Measurements from ENCODE around the gene DHFR. TPM values are rescaled to one million over a fixed set of nuclear protein-coding genes. Genes with fewer than 3 reads are reported as not detected.
"Not testable (repeated sequence)": the region's sequence is repeated elsewhere in the genome, so short reads cannot be mapped to it uniquely, and the experiment has no call there.

Gene DHFR
- total RNA-seq, 1 experiment from 2014 or later = 125 TPM

- intact Hi-C loops (cut with micrococcal nuclease; ENCODE audit: unreplicated experiment) = no loop called here
- no TSS peak for BruUV-seq (replicated peaks)
- no peak for TF ChIP-seq EZH2 (IDR thresholded peaks at IDR 0.05; ENCODE audit: borderline replicate concordance, low read depth, low read length, poor library complexity, severe bottlenecking)
- DNase-seq (ENCODE audit: low spot score) = no peak
- ChIA-PET POLR2A (ENCODE audit: low non-redundant PET) (no interaction called here), CTCF (no interaction called here)
- Histone ChIP-seq H3K36me3 (ENCODE audit: insufficient read depth, low read length, poor library complexity, severe bottlenecking) (no peaks in the 10 kb centered on the region), H3K4me1 (ENCODE audit: insufficient read depth, low read length, poor library complexity, severe bottlenecking) (no peaks in the 10 kb centered on the region), H3K27me3 (replicated peaks; ENCODE audit: insufficient read depth, low read depth, low read length, poor library complexity) (no peaks in the 10 kb centered on the region), H3K27ac (ENCODE audit: low read depth, low read length, poor library complexity, severe bottlenecking) (no peak overlapping the region), H3K4me3 (ENCODE audit: low read depth, low read length, poor library complexity, severe bottlenecking) (no peak overlapping the region), H3K9me3 (ENCODE audit: low read depth, low read length, poor library complexity, severe bottlenecking) (no peaks in the 10 kb centered on the region)
Measured at GRCh38 chr5:80588858-80589540, 65.8 kb downstream of the DHFR start.

GRCh38 chr5:80584770-80585169, 70.0 kb downstream of the DHFR start:
- BruUV-seq (replicated peaks) = no TSS peak
- H3K27ac ChIP-seq (ENCODE audit: low read depth, low read length, poor library complexity, severe bottlenecking) = no peak overlapping the region
- TF ChIP-seq CTCF (conservative IDR thresholded peaks at IDR 0.05; ENCODE audit: low read depth, low read length) = no peak
- TF ChIP-seq EZH2 (IDR thresholded peaks at IDR 0.05; ENCODE audit: borderline replicate concordance, low read depth, low read length, poor library complexity, severe bottlenecking) = no peak
- no peaks in the 10 kb centered on the region for H3K4me1 ChIP-seq (ENCODE audit: insufficient read depth, low read length, poor library complexity, severe bottlenecking)
- POLR2A ChIA-PET (ENCODE audit: low non-redundant PET) = no interaction called here
- no peak for DNase-seq (ENCODE audit: low spot score)
- no peaks in the 10 kb centered on the region for H3K27me3 ChIP-seq (replicated peaks; ENCODE audit: insufficient read depth, low read depth, low read length, poor library complexity)
- intact Hi-C loops (cut with micrococcal nuclease; ENCODE audit: unreplicated experiment) = no loop called here
- CTCF ChIA-PET = no interaction called here
- no peaks in the 10 kb centered on the region for H3K9me3 ChIP-seq (ENCODE audit: low read depth, low read length, poor library complexity, severe bottlenecking)
- no peak overlapping the region for H3K4me3 ChIP-seq (ENCODE audit: low read depth, low read length, poor library complexity, severe bottlenecking)
- H3K36me3 ChIP-seq (ENCODE audit: insufficient read depth, low read length, poor library complexity, severe bottlenecking) = no peaks in the 10 kb centered on the region

- DNase-seq (ENCODE audit: low spot score); H3K9me3 ChIP-seq (ENCODE audit: low read depth, low read length, poor library complexity, severe bottlenecking); H3K4me3 ChIP-seq (ENCODE audit: low read depth, low read length, poor library complexity, severe bottlenecking); POLR2A ChIA-PET (ENCODE audit: low non-redundant PET); H3K27me3 ChIP-seq (replicated peaks; ENCODE audit: insufficient read depth, low read depth, low read length, poor library complexity); BruUV-seq (replicated peaks); H3K36me3 ChIP-seq (ENCODE audit: insufficient read depth, low read length, poor library complexity, severe bottlenecking); H3K4me1 ChIP-seq (ENCODE audit: insufficient read depth, low read length, poor library complexity, severe bottlenecking); H3K27ac ChIP-seq (ENCODE audit: low read depth, low read length, poor library complexity, severe bottlenecking); intact Hi-C loops (cut with micrococcal nuclease; ENCODE audit: unreplicated experiment); CTCF ChIA-PET: not testable (repeated sequence)
Measured at GRCh38 chr5:80580291-80580690, 74.5 kb downstream of the DHFR start.

- H3K27ac ChIP-seq (ENCODE audit: low read depth, low read length, poor library complexity, severe bottlenecking) = no peak overlapping the region
- no TSS peak for BruUV-seq (replicated peaks)
- DNase-seq (ENCODE audit: low spot score) = no peak
- POLR2A ChIA-PET (ENCODE audit: low non-redundant PET) = no interaction called here
- H3K9me3 ChIP-seq (ENCODE audit: low read depth, low read length, poor library complexity, severe bottlenecking) = no peaks in the 10 kb centered on the region
- CTCF ChIA-PET = no interaction called here
- TF ChIP-seq CTCF (conservative IDR thresholded peaks at IDR 0.05; ENCODE audit: low read depth, low read length) (no peak), EZH2 (IDR thresholded peaks at IDR 0.05; ENCODE audit: borderline replicate concordance, low read depth, low read length, poor library complexity, severe bottlenecking) (no peak)
- H3K27me3 ChIP-seq (replicated peaks; ENCODE audit: insufficient read depth, low read depth, low read length, poor library complexity) = peaks cover 21% of the 10 kb centered on the region
- intact Hi-C loops (cut with micrococcal nuclease; ENCODE audit: unreplicated experiment) = no loop called here
- no peak overlapping the region for H3K4me3 ChIP-seq (ENCODE audit: low read depth, low read length, poor library complexity, severe bottlenecking)
- no peaks in the 10 kb centered on the region for H3K36me3 ChIP-seq (ENCODE audit: insufficient read depth, low read length, poor library complexity, severe bottlenecking)
- H3K4me1 ChIP-seq (ENCODE audit: insufficient read depth, low read length, poor library complexity, severe bottlenecking) = no peaks in the 10 kb centered on the region
Measured at GRCh38 chr5:80579050-80579449, 75.7 kb downstream of the DHFR start.

Data from A673 (cell line).